Activated T-helper 1 cell treated with anti-CD3 and anti-CD28 coated beads, Interleukin-12 subunit alpha, Interleukin-12 subunit beta, Interleukin-2, Interleukin-4 antibody, amounts not matched to agents 30 ng/mL and 10 ng/mL and 1 ng/mL, durations not matched to agents 14 hours and 24 hours and 36 hours (primary cell): ENCODE data around the gene AADACL3. TPM values are rescaled to one million over a fixed set of nuclear protein-coding genes. Genes with fewer than 3 reads are reported as not detected.
"Not testable (repeated sequence)": the region's sequence is repeated elsewhere in the genome, so short reads cannot be mapped to it uniquely, and the experiment has no call there.

ENCODE experiments used
- DNase-seq: peaks from one replicate; pipeline ENCODE4 v3.0.0; 2021; ENCODE audit warnings: low spot score
- H3K27ac Mint-ChIP-seq: one replicate; pipeline ENCODE4 v1.8.0; 2021; ENCODE audit warnings: mild to moderate bottlenecking, mixed read lengths
- H3K27me3 Mint-ChIP-seq: one replicate; pipeline ENCODE4 v1.8.0; 2022; ENCODE audit warnings: mild to moderate bottlenecking, moderate library complexity, mixed read lengths; ENCODE audit not compliant: insufficient read depth
- H3K36me3 Mint-ChIP-seq: one replicate; pipeline ENCODE4 v1.8.0; 2021; ENCODE audit warnings: low read depth, mixed read lengths
- H3K4me1 Mint-ChIP-seq: one replicate; pipeline ENCODE4 v1.8.0; 2021; ENCODE audit warnings: low read depth, mixed read lengths
- H3K4me3 Mint-ChIP-seq: one replicate; pipeline ENCODE4 v1.8.0; 2021; ENCODE audit warnings: mild to moderate bottlenecking, moderate library complexity, mixed read lengths
- H3K9me3 Mint-ChIP-seq: one replicate; pipeline ENCODE4 v1.8.0; 2021; ENCODE audit warnings: mixed read lengths
- intact Hi-C: fragments of 100-400 bp; cut with micrococcal nuclease; formaldehyde crosslinking; loops from one replicate; pipeline ENCODE4 v1.15.1; 2024
- total RNA-seq: library from RNA; stranded (reverse); gene quantifications from 2 replicates; pipeline ENCODE4 v1.2.3, GENCODE V29; 2022

The AADACL3 gene
- total RNA-seq, 1 donor from 2014 or later: not detected

DNA sequence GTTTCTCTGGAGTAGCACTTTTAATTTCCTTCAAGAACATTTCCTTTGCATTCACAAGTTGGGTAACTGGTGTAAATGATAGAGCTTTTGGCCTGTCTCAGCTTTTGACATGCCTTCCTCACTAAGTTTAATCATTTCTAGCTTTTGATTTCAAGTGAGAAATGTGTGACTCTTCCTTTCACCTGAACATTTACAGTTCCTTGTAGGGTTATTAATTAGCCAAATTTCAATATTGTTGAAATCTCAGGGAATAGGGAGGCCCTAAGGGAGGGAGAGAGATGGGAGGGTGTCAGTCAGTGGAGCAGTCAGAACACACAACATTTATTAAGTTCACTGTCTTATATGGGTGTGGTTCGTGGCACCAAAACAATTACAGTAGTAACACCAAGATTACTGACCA is 14.2 kb downstream of the AADACL3 start:
- Mint-ChIP-seq H3K36me3 (no peaks in the 10 kb centered on the region), H3K27ac (no peak overlapping the region), H3K4me3 (no peak overlapping the region), H3K4me1 (no peaks in the 10 kb centered on the region), H3K27me3 (peaks cover 12% of the 10 kb centered on the region), H3K9me3 (peaks cover 6% of the 10 kb centered on the region)
- no peak for DNase-seq
- intact Hi-C loops: no loop called here

DNA sequence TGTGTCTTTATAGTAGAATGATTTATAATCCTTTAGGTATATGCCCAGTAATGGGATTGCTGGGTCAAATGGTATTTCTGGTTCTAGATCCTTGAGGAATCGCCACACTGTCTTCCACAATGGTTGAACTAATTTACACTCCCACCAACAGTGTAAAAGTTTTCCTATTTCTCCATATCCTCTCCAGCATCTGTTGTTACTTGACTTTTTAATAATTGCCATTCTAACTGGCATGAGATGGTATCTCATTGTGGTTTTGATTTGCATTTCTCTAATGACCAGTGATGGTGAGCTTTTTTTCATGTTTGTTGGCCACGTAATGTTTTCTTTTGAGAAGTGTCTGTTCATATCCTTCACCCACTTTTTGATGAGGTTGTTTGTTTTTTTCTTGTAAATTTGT is 15.2 kb downstream of the AADACL3 start:
- H3K9me3 Mint-ChIP-seq, H3K4me3 Mint-ChIP-seq, H3K27ac Mint-ChIP-seq, H3K36me3 Mint-ChIP-seq, DNase-seq, H3K4me1 Mint-ChIP-seq, intact Hi-C loops: not testable (repeated sequence)
- H3K27me3 Mint-ChIP-seq: peaks cover 16% of the 10 kb centered on the region

DNA sequence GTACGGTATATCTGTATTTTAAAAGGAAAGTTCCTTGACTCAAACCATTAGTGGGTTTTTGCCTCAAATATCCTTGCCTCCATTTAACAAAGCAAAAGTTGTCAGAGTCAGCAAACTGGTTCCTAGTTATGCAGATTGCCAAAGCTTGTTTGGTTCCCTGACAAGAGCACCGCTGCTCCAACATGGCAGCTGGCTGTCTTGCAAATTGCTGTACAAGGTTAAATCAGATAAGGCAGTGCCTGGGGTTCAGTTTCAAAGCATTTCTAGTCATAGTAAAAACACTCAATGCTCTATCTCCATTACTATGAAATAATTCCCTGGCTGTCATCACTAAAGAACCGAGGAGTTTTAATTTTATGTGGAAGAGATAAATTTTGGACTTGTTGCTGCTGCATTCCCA is 18.7 kb downstream of the AADACL3 start:
- H3K27ac Mint-ChIP-seq: no peak overlapping the region
- peaks cover 15% of the 10 kb centered on the region for H3K27me3 Mint-ChIP-seq

DNA sequence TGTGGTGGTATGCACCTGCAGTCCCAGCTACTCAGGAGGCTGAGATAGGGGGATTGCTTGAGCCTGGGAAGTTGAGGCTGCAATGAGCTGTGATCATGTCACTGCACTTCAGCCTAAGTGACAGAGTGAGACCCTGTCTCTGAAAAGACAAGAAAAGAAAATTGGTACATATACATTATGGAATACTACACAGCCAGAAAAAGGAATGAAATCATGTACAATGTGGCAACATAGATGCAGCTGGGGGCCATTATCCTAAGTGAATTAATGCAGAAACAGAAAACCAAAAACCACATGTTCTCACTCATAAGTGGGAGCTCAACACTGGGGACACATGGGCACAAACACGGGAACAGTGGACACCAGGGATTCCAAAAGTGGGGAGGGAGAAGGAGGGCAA is 23.0 kb downstream of the AADACL3 start:
- no peaks in the 10 kb centered on the region for H3K36me3 Mint-ChIP-seq
- intact Hi-C loops: no loop called here
- no peak overlapping the region for H3K4me3 Mint-ChIP-seq
- DNase-seq: no peak
- H3K27me3 Mint-ChIP-seq: peaks cover 9% of the 10 kb centered on the region
- no peaks in the 10 kb centered on the region for H3K4me1 Mint-ChIP-seq
- no peak overlapping the region for H3K27ac Mint-ChIP-seq
- peaks cover 6% of the 10 kb centered on the region for H3K9me3 Mint-ChIP-seq

More for the DNA sequence above, 18.7 kb downstream of the AADACL3 start:
- Mint-ChIP-seq H3K4me1 (no peaks in the 10 kb centered on the region), H3K9me3 (peaks cover 12% of the 10 kb centered on the region), H3K4me3 (no peak overlapping the region), H3K36me3 (no peaks in the 10 kb centered on the region)
- intact Hi-C loops: no loop called here
- no peak for DNase-seq

DNA sequence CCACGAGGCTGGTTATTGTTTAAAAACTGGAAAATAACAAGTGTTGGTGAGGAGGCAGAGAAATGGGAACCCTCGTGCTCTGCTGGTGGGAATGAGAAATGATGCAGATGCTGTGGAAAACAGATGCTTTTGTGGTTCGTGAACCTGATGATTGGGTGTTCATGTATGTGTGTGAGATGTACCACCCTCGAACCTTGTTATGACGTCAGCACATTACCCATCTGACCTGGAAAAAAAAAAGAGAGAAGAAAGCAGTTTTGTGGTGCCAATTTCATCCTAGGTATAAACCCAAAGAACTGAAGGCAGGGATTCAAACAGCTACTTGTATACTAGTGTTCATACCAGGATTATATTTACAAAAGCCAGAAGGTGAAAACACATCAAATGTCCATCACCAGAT is 23.7 kb downstream of the AADACL3 start:
- Mint-ChIP-seq H3K4me3 (no peak overlapping the region), H3K27ac (no peak overlapping the region), H3K27me3 (peaks cover 9% of the 10 kb centered on the region), H3K36me3 (no peaks in the 10 kb centered on the region), H3K9me3 (peaks cover 6% of the 10 kb centered on the region), H3K4me1 (no peaks in the 10 kb centered on the region)
- no peak for DNase-seq
- intact Hi-C loops: no loop called here

DNA sequence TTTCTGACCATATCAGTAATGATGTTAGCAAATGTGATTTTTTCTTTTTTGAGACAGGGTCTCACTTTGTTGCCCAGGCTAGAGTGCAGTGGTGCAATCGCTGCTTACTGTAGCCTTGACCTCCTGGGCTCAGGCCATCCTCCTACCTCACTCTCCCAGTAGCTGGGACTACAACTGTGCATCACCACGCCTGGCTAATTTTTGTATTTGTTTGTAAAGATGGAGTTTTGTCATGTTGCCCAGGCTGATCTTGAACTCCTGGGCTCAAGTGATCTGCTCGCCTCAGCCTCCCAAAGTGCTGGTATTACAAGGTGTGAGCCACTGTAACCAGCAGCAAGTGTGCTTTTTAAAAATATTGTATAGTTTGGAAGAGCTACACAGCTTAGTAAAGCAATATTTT is 26.0 kb downstream of the AADACL3 start:
- no peak overlapping the region for H3K4me3 Mint-ChIP-seq
- peaks cover 5% of the 10 kb centered on the region for H3K9me3 Mint-ChIP-seq
- no peaks in the 10 kb centered on the region for H3K4me1 Mint-ChIP-seq
- H3K36me3 Mint-ChIP-seq: no peaks in the 10 kb centered on the region
- intact Hi-C loops: no loop called here
- no peak for DNase-seq
- peaks cover 2% of the 10 kb centered on the region for H3K27me3 Mint-ChIP-seq
- no peak overlapping the region for H3K27ac Mint-ChIP-seq

DNA sequence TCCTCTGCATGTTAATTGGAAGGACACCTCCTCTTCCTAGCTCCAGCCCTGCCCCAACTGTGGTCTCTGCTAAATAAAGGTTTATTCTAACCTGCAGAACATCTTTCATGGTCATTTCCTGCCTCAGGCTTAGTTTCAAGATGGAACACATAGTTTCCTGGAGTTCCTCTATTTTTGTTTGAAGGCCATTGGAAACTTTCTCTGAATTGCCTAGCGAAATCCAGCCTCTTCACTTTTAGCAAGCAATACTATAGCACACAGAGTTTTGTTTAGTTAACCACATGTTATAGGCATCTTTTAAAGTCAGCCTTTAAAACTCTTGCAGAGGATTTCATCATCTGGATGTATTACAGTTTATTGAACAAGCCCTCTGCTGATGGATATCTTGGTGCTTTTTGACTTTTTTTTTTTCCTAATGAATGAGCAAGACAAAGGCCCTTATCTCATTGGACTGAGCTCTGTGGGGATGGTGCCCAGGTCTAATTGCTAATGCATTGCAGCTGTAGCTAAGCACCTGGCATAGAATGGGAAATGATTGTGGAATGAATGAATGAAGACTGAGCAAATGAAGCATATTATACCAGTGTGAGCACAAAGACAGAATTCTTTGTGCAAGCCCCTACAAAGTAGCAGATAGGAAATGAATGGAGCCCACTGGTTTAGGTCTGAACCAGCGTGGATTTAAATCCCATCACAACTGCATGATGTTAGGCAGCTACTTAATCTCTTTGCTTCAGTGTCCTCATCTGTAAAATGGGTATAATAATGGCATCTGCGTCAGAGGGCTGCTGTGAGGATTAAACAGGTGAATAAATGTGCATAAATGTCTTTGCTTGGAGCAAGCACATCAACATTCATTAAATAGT is 29.4 kb downstream of the AADACL3 start:
- H3K36me3 Mint-ChIP-seq: no peaks in the 10 kb centered on the region
- H3K4me3 Mint-ChIP-seq: no peak overlapping the region
- H3K27me3 Mint-ChIP-seq: no peaks in the 10 kb centered on the region
- intact Hi-C loops: no loop called here
- H3K27ac Mint-ChIP-seq: no peak overlapping the region
- no peak for DNase-seq
- H3K9me3 Mint-ChIP-seq: peaks cover 29% of the 10 kb centered on the region
- no peaks in the 10 kb centered on the region for H3K4me1 Mint-ChIP-seq

DNA sequence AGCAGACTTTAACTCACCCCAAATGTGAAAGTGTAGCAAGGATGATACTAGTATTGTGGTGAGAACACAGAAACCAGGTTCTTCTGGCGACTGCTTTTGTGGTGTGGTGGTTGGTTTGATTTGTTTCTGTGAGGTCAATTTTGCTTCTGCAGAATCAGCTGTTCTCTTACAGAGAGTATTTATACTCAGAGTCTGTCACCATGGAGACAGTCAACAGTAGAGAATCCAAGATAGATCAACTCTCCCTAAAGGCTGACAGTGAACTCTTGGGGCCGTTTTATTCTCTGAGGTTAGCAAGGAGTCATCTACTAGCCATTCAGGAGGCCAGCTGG is 30.0 kb downstream of the AADACL3 start, which contains the start of gene CFAP107:
CFAP107 (plus strand) TSS at position 209 of the 332 bp plus-strand sequence. CDS start 231 bp downstream, outside the sequence.
- no peak for DNase-seq
- Mint-ChIP-seq H3K4me3 (no peak within 1 kb of the TSS), H3K27ac (no peak within 1 kb of the TSS), H3K36me3 (no peaks in the 10 kb centered on the region), H3K9me3 (peaks cover 31% of the 10 kb centered on the region), H3K4me1 (no peaks in the 10 kb centered on the region), H3K27me3 (no peaks in the 10 kb centered on the region)
- intact Hi-C loops: no loop called here

DNA sequence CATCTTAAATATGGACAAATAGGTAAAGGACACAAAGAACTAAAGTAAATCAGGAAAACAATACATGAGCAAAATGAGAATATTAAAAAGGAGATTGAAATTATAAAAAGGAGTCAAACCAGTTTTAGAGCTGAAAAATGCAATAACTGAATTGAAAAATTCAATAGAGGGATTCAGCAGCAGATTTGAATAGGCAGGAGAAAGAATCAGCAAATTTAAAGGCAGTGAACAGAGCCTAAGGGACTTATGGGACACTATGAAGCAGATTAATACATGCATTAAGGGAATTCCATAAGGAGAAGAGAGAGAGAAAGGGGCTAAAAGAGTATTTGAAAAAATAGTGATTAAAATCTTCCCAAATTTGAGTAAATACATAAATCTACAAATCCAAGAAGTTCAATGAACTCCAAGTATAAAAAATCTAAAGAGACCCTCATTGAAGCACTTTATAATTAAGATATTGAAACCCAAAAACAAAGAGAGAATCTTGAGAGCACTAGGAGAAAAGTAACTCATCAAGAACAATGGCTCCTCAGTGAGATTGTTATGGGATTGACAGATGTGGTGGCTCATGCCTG is 33.0 kb downstream of the AADACL3 start:
- H3K4me3 Mint-ChIP-seq: no peak overlapping the region
- no peak for DNase-seq
- no peak overlapping the region for H3K27ac Mint-ChIP-seq
- peaks cover 31% of the 10 kb centered on the region for H3K9me3 Mint-ChIP-seq
- intact Hi-C loops: no loop called here
- no peaks in the 10 kb centered on the region for H3K4me1 Mint-ChIP-seq
- no peaks in the 10 kb centered on the region for H3K36me3 Mint-ChIP-seq
- H3K27me3 Mint-ChIP-seq: peaks cover 2% of the 10 kb centered on the region

DNA sequence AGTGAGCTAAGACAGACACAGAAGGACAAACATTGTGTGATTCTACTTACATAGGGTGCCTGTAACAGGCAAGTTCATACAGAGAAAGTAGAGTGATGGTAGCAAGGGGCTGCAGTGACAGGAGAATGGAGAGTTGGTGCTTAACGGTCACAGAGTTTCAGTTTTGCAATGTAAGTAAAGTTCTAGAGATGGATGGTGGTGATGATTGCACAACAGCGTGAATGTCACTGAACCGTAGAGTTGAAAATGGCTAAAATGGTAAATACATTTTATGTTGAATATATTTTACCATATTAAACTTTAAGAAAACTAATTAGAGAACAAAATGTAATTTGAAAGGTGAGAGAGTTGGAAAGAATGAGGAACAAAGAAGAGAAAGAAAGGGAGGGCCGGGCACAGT is 38.8 kb downstream of the AADACL3 start:
- Mint-ChIP-seq H3K4me1 (no peaks in the 10 kb centered on the region), H3K36me3 (no peaks in the 10 kb centered on the region), H3K27ac (no peak overlapping the region), H3K4me3 (no peak overlapping the region), H3K9me3 (peaks cover 8% of the 10 kb centered on the region), H3K27me3 (peaks cover 12% of the 10 kb centered on the region)
- intact Hi-C loops: no loop called here
- no peak for DNase-seq

DNA sequence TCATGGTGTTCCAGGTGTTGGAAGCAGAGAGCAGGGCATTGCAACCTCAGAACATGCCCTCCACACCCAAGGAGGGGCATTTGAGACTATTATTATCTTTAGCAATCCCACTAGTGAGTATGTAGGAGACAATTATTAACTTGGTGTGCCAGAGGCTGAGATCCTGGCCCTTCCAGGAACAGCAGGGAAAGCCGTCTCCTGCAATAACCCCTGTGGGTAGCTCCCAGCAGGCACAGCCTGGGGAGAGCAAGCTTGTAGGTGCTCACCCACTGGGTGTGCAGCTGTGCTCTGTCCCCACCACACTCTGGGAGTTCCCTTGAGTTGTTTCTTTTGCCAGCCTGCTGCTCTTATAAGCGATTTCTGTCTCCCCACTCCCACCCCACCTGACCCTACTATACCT is 40.4 kb downstream of the AADACL3 start:
- H3K36me3 Mint-ChIP-seq: no peaks in the 10 kb centered on the region
- H3K9me3 Mint-ChIP-seq: no peaks in the 10 kb centered on the region
- intact Hi-C loops: no loop called here
- DNase-seq: no peak
- no peak overlapping the region for H3K27ac Mint-ChIP-seq
- H3K27me3 Mint-ChIP-seq: peaks cover 12% of the 10 kb centered on the region
- no peaks in the 10 kb centered on the region for H3K4me1 Mint-ChIP-seq
- no peak overlapping the region for H3K4me3 Mint-ChIP-seq

DNA sequence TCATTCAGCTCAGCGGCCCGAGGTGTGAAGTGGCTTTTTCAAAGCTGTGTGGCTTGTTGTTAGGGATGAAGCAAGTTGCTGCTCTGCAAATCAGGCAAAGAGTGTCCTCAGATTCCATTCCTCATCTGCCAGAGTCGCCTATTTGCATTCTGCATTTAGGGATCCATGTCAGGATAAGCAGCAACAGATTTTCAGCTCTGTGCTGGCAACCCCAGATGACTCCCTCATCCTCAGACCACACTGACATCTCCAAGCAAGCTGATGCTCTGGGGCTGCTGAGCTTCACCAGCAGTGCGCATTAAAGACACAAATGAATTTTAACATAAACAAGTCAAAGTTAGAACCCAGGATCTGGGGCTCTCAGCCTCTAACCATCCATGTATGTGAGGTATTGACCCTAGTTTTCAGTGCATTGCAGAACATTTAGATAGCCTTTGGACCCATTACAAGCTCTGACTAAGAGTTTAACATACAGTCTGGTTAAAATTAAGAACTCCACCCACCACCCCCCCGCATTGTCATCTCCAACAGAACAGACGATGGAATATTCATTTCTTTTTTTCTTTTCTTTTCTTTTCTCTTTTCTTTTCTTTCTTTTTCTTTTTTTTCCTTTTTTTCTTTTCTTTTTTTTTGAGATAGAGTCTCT is 41.0 kb downstream of the AADACL3 start:
- Mint-ChIP-seq H3K9me3 (no peaks in the 10 kb centered on the region), H3K4me3 (no peak overlapping the region), H3K4me1 (no peaks in the 10 kb centered on the region), H3K27ac (no peak overlapping the region), H3K27me3 (peaks cover 12% of the 10 kb centered on the region), H3K36me3 (no peaks in the 10 kb centered on the region)
- intact Hi-C loops: no loop called here
- DNase-seq: no peak

DNA sequence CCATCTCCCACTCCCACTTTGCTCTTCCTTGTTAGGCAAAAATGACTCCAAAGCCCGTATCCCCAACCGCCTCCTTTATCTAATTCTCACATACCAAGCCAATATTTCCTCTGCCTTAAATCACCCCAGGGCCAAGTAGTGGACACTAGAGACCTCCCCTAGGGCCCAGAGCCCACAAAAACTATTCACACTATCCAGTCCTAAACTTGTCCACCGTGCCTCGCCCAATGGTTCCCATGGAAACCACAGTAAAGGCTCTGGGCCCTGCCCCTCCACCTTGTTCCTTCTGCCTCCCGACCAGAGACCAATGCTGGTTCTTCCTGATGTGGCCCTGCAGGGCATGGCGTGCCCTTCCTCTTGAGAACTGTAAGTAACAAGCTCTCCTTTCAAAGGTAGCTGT is 41.9 kb downstream of the AADACL3 start:
- Mint-ChIP-seq H3K27ac (no peak overlapping the region), H3K9me3 (no peaks in the 10 kb centered on the region), H3K27me3 (peaks cover 12% of the 10 kb centered on the region), H3K36me3 (no peaks in the 10 kb centered on the region), H3K4me1 (no peaks in the 10 kb centered on the region), H3K4me3 (no peak overlapping the region)
- intact Hi-C loops: no loop called here
- no peak for DNase-seq
